HepG2 (cell line): ENCODE measurements around the gene HYAL2. TPM values are rescaled to one million over a fixed set of nuclear protein-coding genes. Genes with fewer than 3 reads are reported as not detected.

Experiments
- BATF2 ChIP-seq: sonication (generic); formaldehyde crosslinking; IDR thresholded peaks from 2 replicates; pipeline ENCODE4 v1.8.0; 2022; ENCODE audit warnings: mild to moderate bottlenecking, missing genetic modification reagents, moderate library complexity
- CCAR2 ChIP-seq: fragments of 200-400 bp; formaldehyde crosslinking; optimal IDR thresholded peaks from 2 replicates; pipeline ENCODE3; 2018; ENCODE audit warnings: low read depth, mild to moderate bottlenecking, low read length, moderate library complexity
- FOXA3 ChIP-seq: IDR thresholded peaks from 2 replicates; pipeline ENCODE4 v1.6.1; 2016; ENCODE audit warnings: missing genetic modification reagents, missing compliant biosample characterization
- GABPA ChIP-seq, 2 experiments: IDR thresholded peaks; 2 replicates each; pipeline ENCODE4 v1.6.1; 2011 to 2016; ENCODE audit warnings: low read depth in 2 of 2, low read length in 1 of 2, missing biosample characterization in 1 of 2, missing genetic modification characterization in 1 of 2
- HOMEZ ChIP-seq: IDR thresholded peaks from 2 replicates; pipeline ENCODE4 v1.6.1; 2016; ENCODE audit warnings: low read depth
- HOXA7 ChIP-seq: sonication (generic); formaldehyde crosslinking; IDR thresholded peaks from 2 replicates; pipeline ENCODE4 v1.8.1; 2022; ENCODE audit warnings: mild to moderate bottlenecking, missing genetic modification reagents, moderate library complexity
- MAFG ChIP-seq: sonication (generic); formaldehyde crosslinking; IDR thresholded peaks from 2 replicates; pipeline ENCODE4 v1.5.1; 2020; ENCODE audit warnings: mild to moderate bottlenecking, missing genetic modification reagents
- POGZ ChIP-seq: sonication (generic); formaldehyde crosslinking; IDR thresholded peaks from 2 replicates; pipeline ENCODE4 v1.4.0; 2020; ENCODE audit warnings: mild to moderate bottlenecking, missing genetic modification reagents
- TFDP2 ChIP-seq: sonication (generic); formaldehyde crosslinking; IDR thresholded peaks from 2 replicates; pipeline ENCODE4 v1.4.0; 2020; ENCODE audit warnings: missing genetic modification reagents
- ZNF761 ChIP-seq: sonication (generic); formaldehyde crosslinking; conservative IDR thresholded peaks from 2 replicates; pipeline ENCODE4 v1.4.0; 2020; ENCODE audit warnings: mild to moderate bottlenecking, missing genetic modification reagents
- ZNF891 ChIP-seq: sonication (generic); formaldehyde crosslinking; IDR thresholded peaks from 2 replicates; pipeline ENCODE4 v1.5.0; 2020; ENCODE audit warnings: mild to moderate bottlenecking, missing genetic modification reagents
- polyA plus RNA-seq, 8 experiments: library from polyadenylated mRNA; depleted of rRNA in 3 of 8; stranded (reverse) in 7 of 8; unstranded in 1 of 8; fragments of >200 nt; fragmentation: Illumina TruSeq in 4 of 8; extraction: Trizol in 4 of 8; gene quantifications; 2 replicates each; pipeline versions ENCODE4 v1.2.1 to v1.2.3, GENCODE V29; 2011 to 2016; ENCODE audit warnings: low read depth in 4 of 8, missing spikeins in 1 of 8, mixed read lengths in 1 of 8; ENCODE audit not compliant: insufficient read depth in 1 of 8
- total RNA-seq, 5 experiments: library from RNA; depleted of rRNA; stranded (reverse); fragments of >200 nt; fragmentation: Illumina TruSeq; extraction: Trizol; gene quantifications; 2 replicates each; pipeline ENCODE4 v1.2.3, GENCODE V29; 2016; ENCODE audit warnings: low read depth in 1 of 5
- TF ChIP-seq, protein P1 (sequence below): IDR thresholded peaks from 2 replicates; pipeline ENCODE4 v1.6.1; 2016; ENCODE audit warnings: missing compliant biosample characterization, missing genetic modification reagents, borderline replicate concordance
- TF ChIP-seq, protein P2 (sequence below): sonication (generic); formaldehyde crosslinking; conservative IDR thresholded peaks from 2 replicates; pipeline ENCODE4 v1.4.0; 2020; ENCODE audit warnings: missing genetic modification reagents
- TF ChIP-seq, protein P3 (sequence below), 2 experiments: sonication (generic) in 1 of 2; formaldehyde crosslinking in 1 of 2; IDR thresholded peaks; 2 replicates each; pipeline versions ENCODE4 v1.6.1 to v1.9.0; 2014 to 2022; ENCODE audit warnings: antibody characterized with exemption in 1 of 2, borderline replicate concordance in 1 of 2, inconsistent platforms in 1 of 2, low read depth in 1 of 2, missing genetic modification reagents in 1 of 2

Gene HYAL2
- total and polyA plus RNA-seq, 2 of the 13 experiments (the other 11 are each of a cell fraction or from before 2014, with no cell fraction given): 76.2 to 102 TPM

- TF ChIP-seq, protein P1, sequence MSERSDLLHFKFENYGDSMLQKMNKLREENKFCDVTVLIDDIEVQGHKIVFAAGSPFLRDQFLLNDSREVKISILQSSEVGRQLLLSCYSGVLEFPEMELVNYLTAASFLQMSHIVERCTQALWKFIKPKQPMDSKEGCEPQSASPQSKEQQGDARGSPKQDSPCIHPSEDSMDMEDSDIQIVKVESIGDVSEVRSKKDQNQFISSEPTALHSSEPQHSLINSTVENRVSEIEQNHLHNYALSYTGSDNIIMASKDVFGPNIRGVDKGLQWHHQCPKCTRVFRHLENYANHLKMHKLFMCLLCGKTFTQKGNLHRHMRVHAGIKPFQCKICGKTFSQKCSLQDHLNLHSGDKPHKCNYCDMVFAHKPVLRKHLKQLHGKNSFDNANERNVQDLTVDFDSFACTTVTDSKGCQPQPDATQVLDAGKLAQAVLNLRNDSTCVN: peak; percentile 38
- TF ChIP-seq, protein P2, sequence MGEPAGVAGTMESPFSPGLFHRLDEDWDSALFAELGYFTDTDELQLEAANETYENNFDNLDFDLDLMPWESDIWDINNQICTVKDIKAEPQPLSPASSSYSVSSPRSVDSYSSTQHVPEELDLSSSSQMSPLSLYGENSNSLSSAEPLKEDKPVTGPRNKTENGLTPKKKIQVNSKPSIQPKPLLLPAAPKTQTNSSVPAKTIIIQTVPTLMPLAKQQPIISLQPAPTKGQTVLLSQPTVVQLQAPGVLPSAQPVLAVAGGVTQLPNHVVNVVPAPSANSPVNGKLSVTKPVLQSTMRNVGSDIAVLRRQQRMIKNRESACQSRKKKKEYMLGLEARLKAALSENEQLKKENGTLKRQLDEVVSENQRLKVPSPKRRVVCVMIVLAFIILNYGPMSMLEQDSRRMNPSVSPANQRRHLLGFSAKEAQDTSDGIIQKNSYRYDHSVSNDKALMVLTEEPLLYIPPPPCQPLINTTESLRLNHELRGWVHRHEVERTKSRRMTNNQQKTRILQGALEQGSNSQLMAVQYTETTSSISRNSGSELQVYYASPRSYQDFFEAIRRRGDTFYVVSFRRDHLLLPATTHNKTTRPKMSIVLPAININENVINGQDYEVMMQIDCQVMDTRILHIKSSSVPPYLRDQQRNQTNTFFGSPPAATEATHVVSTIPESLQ (CRISPR knock-in tag): no peak
- TF ChIP-seq ZNF761: peak; percentile 26
- no peak for TF ChIP-seq CCAR2
- TF ChIP-seq POGZ (CRISPR knock-in tag): peak; percentile 7; the same call in 1 of the 2 replicates
- TF ChIP-seq, protein P3, sequence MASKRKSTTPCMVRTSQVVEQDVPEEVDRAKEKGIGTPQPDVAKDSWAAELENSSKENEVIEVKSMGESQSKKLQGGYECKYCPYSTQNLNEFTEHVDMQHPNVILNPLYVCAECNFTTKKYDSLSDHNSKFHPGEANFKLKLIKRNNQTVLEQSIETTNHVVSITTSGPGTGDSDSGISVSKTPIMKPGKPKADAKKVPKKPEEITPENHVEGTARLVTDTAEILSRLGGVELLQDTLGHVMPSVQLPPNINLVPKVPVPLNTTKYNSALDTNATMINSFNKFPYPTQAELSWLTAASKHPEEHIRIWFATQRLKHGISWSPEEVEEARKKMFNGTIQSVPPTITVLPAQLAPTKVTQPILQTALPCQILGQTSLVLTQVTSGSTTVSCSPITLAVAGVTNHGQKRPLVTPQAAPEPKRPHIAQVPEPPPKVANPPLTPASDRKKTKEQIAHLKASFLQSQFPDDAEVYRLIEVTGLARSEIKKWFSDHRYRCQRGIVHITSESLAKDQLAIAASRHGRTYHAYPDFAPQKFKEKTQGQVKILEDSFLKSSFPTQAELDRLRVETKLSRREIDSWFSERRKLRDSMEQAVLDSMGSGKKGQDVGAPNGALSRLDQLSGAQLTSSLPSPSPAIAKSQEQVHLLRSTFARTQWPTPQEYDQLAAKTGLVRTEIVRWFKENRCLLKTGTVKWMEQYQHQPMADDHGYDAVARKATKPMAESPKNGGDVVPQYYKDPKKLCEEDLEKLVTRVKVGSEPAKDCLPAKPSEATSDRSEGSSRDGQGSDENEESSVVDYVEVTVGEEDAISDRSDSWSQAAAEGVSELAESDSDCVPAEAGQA (IDR thresholded peaks at IDR 0.05; ENCODE audit: low read depth): no peak
- TF ChIP-seq, protein P3 (CRISPR knock-in tag; IDR thresholded peaks at IDR 0.05; ENCODE audit: borderline replicate concordance): peak; percentile 54; the same call in 1 of the 2 replicates
- no peak for TF ChIP-seq HOXA7 (CRISPR knock-in tag)
- peak; percentile 51 for TF ChIP-seq FOXA3 (CRISPR knock-in tag)
- 0 out of 2 replicates have a peak, but pooled peaks have one; percentile 19 for TF ChIP-seq HOMEZ
- no peak for TF ChIP-seq GABPA (IDR thresholded peaks at IDR 0.05; ENCODE audit: low read depth, low read length)
- peak; percentile 53 for TF ChIP-seq GABPA (CRISPR knock-in tag; IDR thresholded peaks at IDR 0.05; ENCODE audit: low read depth)
- peak; percentile 33; the same call in 1 of the 2 replicates for TF ChIP-seq TFDP2 (CRISPR knock-in tag)
- TF ChIP-seq BATF2: 0 out of 2 replicates have a peak, but pooled peaks have one; percentile 72
- peak; percentile 66; the same call in 1 of the 2 replicates for TF ChIP-seq ZNF891 (CRISPR knock-in tag)
- TF ChIP-seq MAFG (CRISPR knock-in tag): no peak
Observed at GRCh38 chr3:50298836-50299637, 23.5 kb downstream of the HYAL2 start, which contains the start of the genes HYAL3 and NAA80 (continued).
